Dermis blood vessel endothelial cell (primary cell): ENCODE measurements around the gene GGN. TPM values are rescaled to one million over a fixed set of nuclear protein-coding genes. Genes with fewer than 3 reads are reported as not detected.
"Not testable (repeated sequence)": the region's sequence is repeated elsewhere in the genome, so short reads cannot be mapped to it uniquely, and the experiment has no call there.

ENCODE experiments used
- DNase-seq: peaks from one replicate; pipeline ENCODE4 v3.0.0; 2010
- total RNA-seq: library from RNA; depleted of rRNA; stranded (reverse); fragments of >200 nt; gene quantifications from 2 replicates; pipeline ENCODE4 v1.2.3, GENCODE V29; 2014

GGN gene
- total RNA-seq, 1 donor from 2014 or later = 0.34 TPM

- DNase-seq = no peak
Measured at GRCh38 chr19:38360839-38361631, 26.8 kb downstream of the GGN start.

GRCh38 chr19:38360351-38360750, 27.5 kb downstream of the GGN start:
- DNase-seq = no peak

- DNase-seq = no peak
Measured at GRCh38 chr19:38359242-38360021, 28.4 kb downstream of the GGN start.

- no peak for DNase-seq
Measured at GRCh38 chr19:38358071-38358470, 29.8 kb downstream of the GGN start.

- no peak for DNase-seq
Measured at GRCh38 chr19:38355728-38356725, 31.8 kb downstream of the GGN start.

GRCh38 chr19:38352611-38353010, 35.2 kb downstream of the GGN start:
- DNase-seq = no peak

GRCh38 chr19:38351865-38352395, 35.9 kb downstream of the GGN start:
- DNase-seq = no peak

- DNase-seq = no peak
Measured at GRCh38 chr19:38350883-38351282, 37.0 kb downstream of the GGN start.

- no peak for DNase-seq
Measured at GRCh38 chr19:38346837-38347236, 41.0 kb downstream of the GGN start.

- no peak for DNase-seq
Measured at GRCh38 chr19:38340927-38341326, 46.9 kb downstream of the GGN start.

- not testable (repeated sequence) for DNase-seq
Measured at GRCh38 chr19:38339011-38339410, 48.8 kb downstream of the GGN start.

GRCh38 chr19:38337360-38337653, 50.5 kb downstream of the GGN start:
- no peak for DNase-seq

- DNase-seq = peak; percentile 96
Measured at GRCh38 chr19:38336638-38337359, 51.0 kb downstream of the GGN start.

GRCh38 chr19:38335949-38336637, 51.7 kb downstream of the GGN start:
- peak; percentile 95 for DNase-seq

Other genes starting within 250 kb of the GGN start
- gene DPF1, start 163.8 kb downstream of the GGN start, total RNA-seq = 0.34 and 0.47 TPM in 2 replicates
- gene PPP1R14A, start 131.7 kb downstream of the GGN start, total RNA-seq = 4.1 TPM in 2 replicates
- 25.9 and 34.5 TPM in 2 replicates for gene SPINT2, start 123.5 kb downstream of the GGN start, total RNA-seq
- 14.8 TPM in 1 of 2 replicates, not detected in the other for gene C19orf33, start 83.8 kb downstream of the GGN start, total RNA-seq
- 76.6 and 97.3 TPM in 2 replicates for gene YIF1B, start 72.1 kb downstream of the GGN start, total RNA-seq
- 8.7 and 10.2 TPM in 2 replicates for gene KCNK6, start 68.2 kb downstream of the GGN start, total RNA-seq
- gene CATSPERG, start 52.2 kb downstream of the GGN start, total RNA-seq = 2.0 and 6.1 TPM in 2 replicates
- 251 and 344 TPM in 2 replicates for gene PSMD8, start 13.5 kb downstream of the GGN start, total RNA-seq
- gene SPRED3, start 663 bp upstream of the GGN start, total RNA-seq = 0.51 and 1.0 TPM in 2 replicates
- 7.3 and 12.3 TPM in 2 replicates for gene FAM98C, start 15.1 kb upstream of the GGN start, total RNA-seq
- gene RASGRP4, start 38.2 kb upstream of the GGN start, total RNA-seq = not detected in 2 replicates
- gene RYR1, start 45.7 kb upstream of the GGN start, total RNA-seq = under 0.01 and 0.14 TPM in 2 replicates
- gene MAP4K1, start 229.9 kb upstream of the GGN start, total RNA-seq = 0.09 TPM in 1 of 2 replicates, not detected in the other
- gene EIF3K, start 231.2 kb upstream of the GGN start, total RNA-seq = 350 and 735 TPM in 2 replicates